Keratinocyte (primary cell): ENCODE data around the gene URB2. TPM values are rescaled to one million over a fixed set of nuclear protein-coding genes. Genes with fewer than 3 reads are reported as not detected.

Experiments used
- DNase-seq: peaks from one replicate; pipeline ENCODE4 v3.0.0-alpha.2; 2011; ENCODE audit warnings: low read depth, missing footprints, low spot score
- FAIRE-seq: peaks from 2 replicates; lab custom pipeline; 2011; peaks lifted over from hg19 to GRCh38; lab: Jason Lieb, UNC
- H2AFZ ChIP-seq: 2 replicates; pipeline ENCODE4 v1.6.0; 2012; ENCODE audit warnings: low read length, control low read depth, inconsistent platforms; ENCODE audit not compliant: control insufficient read depth
- H3K27ac ChIP-seq: 2 replicates; pipeline ENCODE4 v1.5.1; 2011; ENCODE audit warnings: low read length; ENCODE audit not compliant: control insufficient read depth, insufficient read depth
- H3K27me3 ChIP-seq: 3 replicates; pipeline ENCODE4 v1.6.0; 2011; ENCODE audit warnings: low read length; ENCODE audit not compliant: control insufficient read depth, insufficient read depth; ENCODE audit errors: extremely low read depth
- H3K36me3 ChIP-seq, 2 experiments: 2 replicates in 1 of 2; 3 replicates in 1 of 2; pipeline ENCODE4 v1.5.1; 2011; ENCODE audit warnings: low read length in 2 of 2, mild to moderate bottlenecking in 1 of 2; ENCODE audit not compliant: control insufficient read depth in 2 of 2, insufficient read depth in 2 of 2; ENCODE audit errors: extremely low read depth in 1 of 2
- H3K4me1 ChIP-seq: 3 replicates; pipeline ENCODE4 v1.5.1; 2011; ENCODE audit warnings: low read length; ENCODE audit not compliant: control insufficient read depth, insufficient read depth; ENCODE audit errors: extremely low read depth
- H3K4me2 ChIP-seq: 3 replicates; pipeline ENCODE4 v1.6.0; 2011; ENCODE audit warnings: low read depth, low read length; ENCODE audit not compliant: control insufficient read depth, insufficient read depth; ENCODE audit errors: extremely low read depth
- H3K4me3 ChIP-seq, 3 experiments: fragments of 200-600 bp in 1 of 3; sonication (generic) in 1 of 3; 2 replicates in 2 of 3; 3 replicates in 1 of 3; pipeline ENCODE4 v1.5.1; 2011 to 2016; ENCODE audit warnings: low read length in 3 of 3, mild to moderate bottlenecking in 3 of 3, control low read depth in 2 of 3, inconsistent platforms in 1 of 3, low read depth in 1 of 3, mixed read lengths in 1 of 3, mixed run types in 1 of 3, moderate library complexity in 1 of 3; ENCODE audit not compliant: control insufficient read depth in 2 of 3, insufficient read depth in 2 of 3; ENCODE audit errors: extremely low read depth in 1 of 3
- H3K79me2 ChIP-seq: 2 replicates; pipeline ENCODE4 v1.6.0; 2012; ENCODE audit warnings: low read length; ENCODE audit not compliant: control insufficient read depth, insufficient read depth
- H3K9ac ChIP-seq: 3 replicates; pipeline ENCODE4 v1.6.0; 2011; ENCODE audit warnings: low read length; ENCODE audit not compliant: control insufficient read depth, insufficient read depth; ENCODE audit errors: extremely low read depth
- H3K9me1 ChIP-seq: 3 replicates; pipeline ENCODE4 v1.6.0; 2011; ENCODE audit warnings: low read length; ENCODE audit not compliant: control insufficient read depth, insufficient read depth; ENCODE audit errors: extremely low read depth
- H3K9me3 ChIP-seq: 2 replicates; pipeline ENCODE4 v1.5.1; 2012; ENCODE audit warnings: low read depth, low read length; ENCODE audit not compliant: control insufficient read depth
- H4K20me1 ChIP-seq: 3 replicates; pipeline ENCODE4 v1.6.0; 2011; ENCODE audit warnings: low read length; ENCODE audit not compliant: control insufficient read depth, insufficient read depth; ENCODE audit errors: extremely low read depth
- CTCF ChIP-seq, 3 experiments: IDR thresholded peaks in 1 of 3; conservative IDR thresholded peaks in 1 of 3; optimal IDR thresholded peaks in 1 of 3; 2 replicates in 2 of 3; 3 replicates in 1 of 3; pipeline versions ENCODE3 to v1.5.1; 2011; ENCODE audit warnings: low read length in 3 of 3, mild to moderate bottlenecking in 3 of 3, moderate library complexity in 2 of 3, control low read depth in 1 of 3, inconsistent platforms in 1 of 3; ENCODE audit not compliant: insufficient read depth in 2 of 3; ENCODE audit errors: extremely low read depth in 1 of 3
- EZH2 ChIP-seq: IDR thresholded peaks from one replicate; pipeline ENCODE4 v1.6.1; 2012; ENCODE audit warnings: inconsistent platforms, mild to moderate bottlenecking, low read length, moderate library complexity
- dilution Hi-C: fragments of 300-500 bp; cut with MboI; formaldehyde crosslinking; loops from one replicate; pipeline ENCODE4 v1.7.0; 2020; ENCODE audit warnings: low sequenced_read_pairs; ENCODE audit not compliant: extremely low pct_ligation_motif_present
- polyA plus RNA-seq, 5 experiments: library from polyadenylated mRNA; depleted of rRNA in 3 of 5; stranded (reverse) in 3 of 5; stranded (forward) in 1 of 5; unstranded in 1 of 5; fragments of >200 nt; gene quantifications; 1 replicate in 1 of 5; 2 replicates in 3 of 5; 3 replicates in 1 of 5; pipeline versions ENCODE4 v1.2.1 to v1.2.3, GENCODE V29; 2011 to 2012; ENCODE audit warnings: missing spikeins in 2 of 5, low read depth in 1 of 5, low replicate concordance in 1 of 5

Gene URB2
- polyA plus RNA-seq, 1 donor (not counting 4 experiments of a cell fraction or from before 2014, with no cell fraction given), result 8.5 TPM

- dilution Hi-C loops, result no loop called here
- Histone ChIP-seq H3K79me2 (no peaks in the 10 kb centered on the region), H4K20me1 (no peaks in the 10 kb centered on the region), H3K9me3 (no peaks in the 10 kb centered on the region), H3K9me1 (no peaks in the 10 kb centered on the region), H3K27me3 (no peaks in the 10 kb centered on the region), H3K27ac (no peak overlapping the region), H3K4me1 (no peaks in the 10 kb centered on the region), H3K4me2 (no peak overlapping the region), H3K4me3 (no peak overlapping the region), H3K9ac (no peak overlapping the region), H3K36me3 (peaks cover 26 to 41% of the 10 kb centered on the region in 2 experiments), H2AFZ (no peak overlapping the region)
- TF ChIP-seq EZH2 (no peak), CTCF (optimal IDR thresholded peaks at IDR 0.05 in 1 of 3, IDR thresholded peaks at IDR 0.05 in 1 of 3, conservative IDR thresholded peaks at IDR 0.05 in 1 of 3; ENCODE audit: extremely low read depth in 1 of 3, insufficient read depth in 2 of 3, low read length in 3 of 3) (no peak)
- no peak for FAIRE-seq
- DNase-seq, result no peak
Observed at GRCh38 chr1:229651546-229651945, 25.5 kb downstream of the URB2 start.

- TF ChIP-seq EZH2, result no peak
- no peak for TF ChIP-seq CTCF (optimal IDR thresholded peaks at IDR 0.05 in 1 of 3, IDR thresholded peaks at IDR 0.05 in 1 of 3, conservative IDR thresholded peaks at IDR 0.05 in 1 of 3; ENCODE audit: extremely low read depth in 1 of 3, insufficient read depth in 2 of 3, low read length in 3 of 3)
- H3K4me3 ChIP-seq, result no peak overlapping the region
- DNase-seq (no peak), FAIRE-seq (no peak)
- no peak overlapping the region for H3K4me2 ChIP-seq
- no peaks in the 10 kb centered on the region for H3K9me1 ChIP-seq
- no peaks in the 10 kb centered on the region for H3K27me3 ChIP-seq
- no peak overlapping the region for H3K27ac ChIP-seq
- peaks cover 18 to 35% of the 10 kb centered on the region in 2 experiments for H3K36me3 ChIP-seq
- dilution Hi-C loops, result no loop called here
- H2AFZ ChIP-seq, result no peak overlapping the region
- H3K9ac ChIP-seq, result no peak overlapping the region
- no peaks in the 10 kb centered on the region for H3K79me2 ChIP-seq
- no peaks in the 10 kb centered on the region for H3K9me3 ChIP-seq
- no peaks in the 10 kb centered on the region for H3K4me1 ChIP-seq
- H4K20me1 ChIP-seq, result no peaks in the 10 kb centered on the region
Observed at GRCh38 chr1:229653420-229653819, 27.4 kb downstream of the URB2 start.
